ENCODE measurements around the gene ST6GAL1. TPM values are rescaled to one million over a fixed set of nuclear protein-coding genes. Genes with fewer than 3 reads are reported as not detected.
"Not testable (repeated sequence)": the region's sequence is repeated elsewhere in the genome, so short reads cannot be mapped to it uniquely, and the experiment has no call there.

Gene ST6GAL1
- total and polyA plus RNA-seq, 2 donors: 19.9 to 27.1 TPM

DNA sequence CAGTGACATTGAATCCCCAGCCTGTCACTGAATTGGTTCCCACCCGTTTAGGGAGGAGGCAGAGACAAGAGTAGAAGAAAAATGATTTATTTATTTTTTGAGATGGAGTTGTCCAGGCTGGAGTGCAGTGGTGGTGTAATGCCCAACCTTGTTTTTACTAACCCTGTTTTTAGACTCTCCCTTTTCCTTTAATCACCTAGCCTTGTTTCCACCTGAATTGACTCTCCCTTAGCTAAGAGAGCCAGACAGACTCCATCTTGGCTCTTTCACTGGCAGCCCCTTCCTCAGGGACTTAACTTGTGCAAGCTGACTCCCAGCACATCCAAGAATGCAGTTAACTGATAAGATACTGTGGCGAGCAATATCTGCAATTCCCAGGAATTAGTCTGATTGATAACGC is 80.1 kb downstream of the ST6GAL1 start:
- DNase-seq (ENCODE audit: extremely low spot score); H3K4me1 ChIP-seq (ENCODE audit: insufficient read depth); H3K27ac ChIP-seq (ENCODE audit: low read depth); H3K4me3 ChIP-seq (ENCODE audit: low read depth, low read length); H3K36me3 ChIP-seq (ENCODE audit: insufficient read depth): not testable (repeated sequence)
- WGBS: 44% methylated on average over 3 of the region's 3 CpGs

GRCh38 chr3:187011915-187012314 is 81.6 kb downstream of the ST6GAL1 start:
- no peak for DNase-seq (ENCODE audit: extremely low spot score)
- Histone ChIP-seq H3K4me3 (ENCODE audit: low read depth, low read length) (no peak overlapping the region), H3K36me3 (ENCODE audit: insufficient read depth) (no peaks in the 10 kb centered on the region), H3K27ac (ENCODE audit: low read depth) (no peak overlapping the region), H3K4me1 (ENCODE audit: insufficient read depth) (no peaks in the 10 kb centered on the region)
- 88% methylated on average over 7 of the region's 7 CpGs for WGBS

DNA sequence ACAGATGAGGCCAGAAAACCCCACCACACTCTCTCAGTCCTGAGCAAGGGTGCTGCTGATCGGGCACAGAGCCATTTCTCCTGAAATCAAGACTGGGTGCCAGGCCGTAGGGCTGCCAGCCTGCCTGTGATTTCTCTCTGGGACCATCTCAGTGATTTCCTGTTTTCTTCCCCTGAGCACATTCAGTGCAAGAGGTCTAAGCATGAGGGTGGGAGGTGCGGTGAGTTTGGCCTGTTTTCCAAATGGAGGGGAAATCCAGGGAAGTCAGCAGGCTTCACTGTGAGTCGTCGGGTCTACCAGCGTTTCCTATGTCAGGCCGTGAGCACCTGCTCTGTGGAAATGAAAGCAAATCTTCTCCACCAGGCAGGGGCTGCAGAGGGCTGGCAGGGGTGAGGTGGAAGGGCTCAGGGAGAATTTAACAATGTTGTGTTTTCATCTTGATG is 82.3 kb downstream of the ST6GAL1 start:
- DNase-seq (ENCODE audit: extremely low spot score): no peak
- Histone ChIP-seq H3K4me1 (ENCODE audit: insufficient read depth) (no peaks in the 10 kb centered on the region), H3K36me3 (ENCODE audit: insufficient read depth) (no peaks in the 10 kb centered on the region), H3K4me3 (ENCODE audit: low read depth, low read length) (no peak overlapping the region), H3K27ac (ENCODE audit: low read depth) (no peak overlapping the region)
- 57% methylated on average over 7 of the region's 7 CpGs for WGBS

- DNase-seq (ENCODE audit: extremely low spot score): no peak
- no peak overlapping the region for H3K4me3 ChIP-seq (ENCODE audit: low read depth, low read length)
- WGBS: 77% methylated on average over 4 of the region's 4 CpGs
- H3K36me3 ChIP-seq (ENCODE audit: insufficient read depth): no peaks in the 10 kb centered on the region
- no peak overlapping the region for H3K27ac ChIP-seq (ENCODE audit: low read depth)
- no peaks in the 10 kb centered on the region for H3K4me1 ChIP-seq (ENCODE audit: insufficient read depth)
Observed at GRCh38 chr3:187013159-187013716, 82.9 kb downstream of the ST6GAL1 start.

- Histone ChIP-seq H3K27ac (ENCODE audit: low read depth) (no peak overlapping the region), H3K4me3 (ENCODE audit: low read depth, low read length) (no peak overlapping the region), H3K36me3 (ENCODE audit: insufficient read depth) (no peaks in the 10 kb centered on the region), H3K4me1 (ENCODE audit: insufficient read depth) (no peaks in the 10 kb centered on the region)
- WGBS: 42% methylated on average over 2 of the region's 2 CpGs
- no peak for DNase-seq (ENCODE audit: extremely low spot score)
Observed at GRCh38 chr3:187014417-187014864, 84.1 kb downstream of the ST6GAL1 start.

- Histone ChIP-seq H3K27ac (ENCODE audit: low read depth) (no peak overlapping the region), H3K36me3 (ENCODE audit: insufficient read depth) (no peaks in the 10 kb centered on the region), H3K4me1 (ENCODE audit: insufficient read depth) (no peaks in the 10 kb centered on the region), H3K4me3 (ENCODE audit: low read depth, low read length) (no peak overlapping the region)
- WGBS: 79% methylated on average over 14 of the region's 14 CpGs
- no peak for DNase-seq (ENCODE audit: extremely low spot score)
Observed at GRCh38 chr3:187015903-187016638, 85.7 kb downstream of the ST6GAL1 start.

DNA sequence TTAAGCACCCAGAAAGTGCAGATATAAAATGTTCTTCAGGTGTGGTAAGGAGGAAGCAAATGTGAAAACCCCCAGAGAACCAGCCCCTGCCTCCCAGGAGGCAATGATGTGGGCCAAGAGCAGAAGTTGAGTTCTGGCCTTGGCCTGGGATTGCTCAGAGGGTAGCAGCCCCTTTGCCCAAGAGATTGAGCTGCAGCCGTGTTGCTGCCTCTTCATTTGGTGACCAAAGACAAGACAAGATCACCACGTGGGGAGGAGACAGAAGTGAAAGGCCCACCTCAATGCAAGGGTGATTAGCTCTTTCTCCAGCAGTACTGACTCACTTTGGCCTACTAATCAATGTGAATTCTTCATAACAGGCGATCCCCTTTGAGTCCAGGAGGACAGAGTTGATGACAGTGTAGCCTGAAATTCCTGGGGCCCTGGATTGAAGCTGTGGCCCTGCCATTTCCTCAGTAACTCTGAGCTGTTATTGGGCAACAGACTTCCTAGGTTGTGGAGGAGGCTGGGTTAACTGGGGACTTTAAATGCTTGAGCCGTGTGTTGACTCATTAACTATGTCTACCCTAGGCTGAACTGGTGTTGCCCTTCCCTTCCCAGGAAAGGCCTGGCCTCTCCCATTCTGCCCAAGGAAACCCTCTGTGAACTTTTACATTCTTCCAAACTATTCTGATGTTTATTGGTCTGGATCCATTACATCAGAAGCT is 86.5 kb downstream of the ST6GAL1 start:
- no peaks in the 10 kb centered on the region for H3K4me1 ChIP-seq (ENCODE audit: insufficient read depth)
- WGBS: 65% methylated on average over 4 of the region's 4 CpGs
- no peaks in the 10 kb centered on the region for H3K36me3 ChIP-seq (ENCODE audit: insufficient read depth)
- no peak overlapping the region for H3K4me3 ChIP-seq (ENCODE audit: low read depth, low read length)
- DNase-seq (ENCODE audit: extremely low spot score): no peak
- no peak overlapping the region for H3K27ac ChIP-seq (ENCODE audit: low read depth)

- DNase-seq (ENCODE audit: extremely low spot score): no peak
- H3K36me3 ChIP-seq (ENCODE audit: insufficient read depth): no peaks in the 10 kb centered on the region
- H3K4me3 ChIP-seq (ENCODE audit: low read depth, low read length): no peak overlapping the region
- no peak overlapping the region for H3K27ac ChIP-seq (ENCODE audit: low read depth)
- H3K4me1 ChIP-seq (ENCODE audit: insufficient read depth): no peaks in the 10 kb centered on the region
- 63% methylated on average over 17 of the region's 17 CpGs for WGBS
Observed at GRCh38 chr3:187017511-187018230, 87.3 kb downstream of the ST6GAL1 start.

- DNase-seq (ENCODE audit: extremely low spot score): no peak
- no peak overlapping the region for H3K4me3 ChIP-seq (ENCODE audit: low read depth, low read length)
- no peaks in the 10 kb centered on the region for H3K4me1 ChIP-seq (ENCODE audit: insufficient read depth)
- H3K36me3 ChIP-seq (ENCODE audit: insufficient read depth): no peaks in the 10 kb centered on the region
- 82% methylated on average over 4 of the region's 4 CpGs for WGBS
- H3K27ac ChIP-seq (ENCODE audit: low read depth): no peak overlapping the region
Observed at GRCh38 chr3:187019542-187020072, 89.3 kb downstream of the ST6GAL1 start.

DNA sequence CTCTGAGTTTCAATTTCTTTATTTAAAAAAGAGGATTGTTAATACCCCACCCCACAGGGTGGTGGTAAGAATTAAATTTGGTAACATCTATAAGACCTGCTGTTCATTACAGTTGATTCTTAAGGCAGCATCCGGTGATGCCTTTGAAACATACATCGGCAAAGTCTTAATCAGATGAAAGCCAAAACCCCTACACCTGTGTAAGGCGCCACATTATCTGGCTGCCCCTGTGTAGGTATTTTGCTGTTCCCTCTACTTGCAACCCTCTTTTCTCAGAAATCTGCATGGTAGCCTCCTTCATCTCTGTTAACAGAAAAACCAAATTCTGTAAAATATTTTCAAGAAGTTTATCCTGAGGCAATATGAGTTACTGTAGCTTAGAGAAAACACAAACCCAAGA is 90.0 kb downstream of the ST6GAL1 start:
- Histone ChIP-seq H3K4me1 (ENCODE audit: insufficient read depth) (no peaks in the 10 kb centered on the region), H3K4me3 (ENCODE audit: low read depth, low read length) (no peak overlapping the region), H3K36me3 (ENCODE audit: insufficient read depth) (no peaks in the 10 kb centered on the region), H3K27ac (ENCODE audit: low read depth) (no peak overlapping the region)
- WGBS: 96% methylated on average over 3 of the region's 3 CpGs
- DNase-seq (ENCODE audit: extremely low spot score): no peak

DNA sequence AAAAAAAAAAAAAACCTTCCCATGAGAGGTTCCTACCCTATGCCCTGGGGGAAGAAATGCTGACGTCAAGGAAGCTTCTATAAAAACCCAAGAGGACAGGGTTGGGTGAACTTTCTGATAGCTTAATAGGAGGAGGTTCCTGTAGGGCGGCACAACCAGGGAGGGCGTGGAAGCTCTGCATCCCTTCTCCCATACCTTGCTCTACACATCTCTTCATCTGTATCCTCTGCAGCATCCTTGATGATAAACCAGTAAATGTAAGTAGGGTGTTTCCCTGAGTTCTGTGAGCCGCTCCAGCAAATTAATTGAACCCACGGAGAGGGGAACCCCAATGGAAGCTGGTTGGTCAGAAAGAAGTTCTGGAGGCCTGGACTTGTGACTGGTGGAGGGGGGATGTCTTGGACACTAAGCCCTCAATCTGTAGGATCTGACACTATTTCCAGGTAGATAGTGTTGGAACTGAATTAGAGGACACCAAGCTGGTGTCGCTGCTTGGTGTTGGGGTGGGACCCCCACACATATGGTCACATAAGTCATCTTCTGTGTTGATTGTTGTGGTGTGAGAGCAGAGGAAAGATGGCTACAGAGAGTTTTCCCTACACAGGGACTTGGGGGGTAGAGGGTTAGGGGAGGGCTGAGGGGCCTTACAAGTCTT is 91.5 kb downstream of the ST6GAL1 start:
- H3K4me1 ChIP-seq (ENCODE audit: insufficient read depth): no peaks in the 10 kb centered on the region
- H3K4me3 ChIP-seq (ENCODE audit: low read depth, low read length): no peak overlapping the region
- no peaks in the 10 kb centered on the region for H3K36me3 ChIP-seq (ENCODE audit: insufficient read depth)
- no peak for DNase-seq (ENCODE audit: extremely low spot score)
- 94% methylated on average over 6 of the region's 6 CpGs for WGBS
- no peak overlapping the region for H3K27ac ChIP-seq (ENCODE audit: low read depth)

GRCh38 chr3:187022403-187023029 is 92.2 kb downstream of the ST6GAL1 start:
- Histone ChIP-seq H3K27ac (ENCODE audit: low read depth) (no peak overlapping the region), H3K36me3 (ENCODE audit: insufficient read depth) (no peaks in the 10 kb centered on the region), H3K4me3 (ENCODE audit: low read depth, low read length) (no peak overlapping the region), H3K4me1 (ENCODE audit: insufficient read depth) (no peaks in the 10 kb centered on the region)
- WGBS: 84% methylated on average over 3 of the region's 3 CpGs
- DNase-seq (ENCODE audit: extremely low spot score): no peak

- H3K4me3 ChIP-seq (ENCODE audit: low read depth, low read length); H3K36me3 ChIP-seq (ENCODE audit: insufficient read depth); H3K4me1 ChIP-seq (ENCODE audit: insufficient read depth); H3K27ac ChIP-seq (ENCODE audit: low read depth); DNase-seq (ENCODE audit: extremely low spot score): not testable (repeated sequence)
- WGBS: 92% methylated on average over 2 of the region's 2 CpGs
Observed at GRCh38 chr3:187023340-187023739, 93.0 kb downstream of the ST6GAL1 start.

All from urinary bladder (tissue), 4 donors.